Stomach (tissue), 4 donors: ENCODE results near the gene HAO2.
"Not testable (repeated sequence)": the region's sequence is repeated elsewhere in the genome, so short reads cannot be mapped to it uniquely, and the experiment has no call there.

Experiments used
- POLR2A ChIP-seq, 4 donors: fragments of 450-650 bp; IDR thresholded peaks; one replicate each; pipeline ENCODE4 v1.6.1; 2016; ENCODE audit warnings: antibody characterized with exemption in 4 of 4, control low read depth in 2 of 4, mild to moderate bottlenecking in 1 of 4, moderate library complexity in 1 of 4
- POLR2AphosphoS5 ChIP-seq, 3 donors: sonication (generic); formaldehyde crosslinking; IDR thresholded peaks; one replicate each; pipeline ENCODE4 v1.6.1; 2016; ENCODE audit warnings: antibody characterized with exemption in 3 of 3

DNA sequence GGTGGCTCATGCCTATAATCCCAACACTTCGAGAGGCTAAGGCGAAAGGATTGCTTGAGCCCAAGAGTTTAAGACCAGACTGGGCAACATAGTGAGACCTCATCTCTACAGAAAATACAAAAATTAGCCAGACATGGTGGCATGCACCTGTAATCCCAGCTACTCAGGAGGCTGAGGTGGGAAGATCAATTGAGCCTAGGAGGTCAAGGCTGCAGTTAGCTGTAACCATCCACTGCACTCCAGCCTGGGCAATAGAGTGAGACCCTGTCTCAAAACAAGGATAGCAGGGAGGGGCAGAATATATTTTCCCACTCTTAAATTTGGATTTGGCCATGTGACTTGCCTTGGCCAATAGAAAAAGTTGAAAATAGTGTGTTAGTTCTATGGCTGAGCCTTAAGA is 17.7 kb upstream of the HAO2 start:
- TF ChIP-seq POLR2A, POLR2AphosphoS5 (IDR thresholded peaks at IDR 0.05): not testable (repeated sequence)
